GM21447 (cell line): ENCODE data around the gene ONECUT3.
"Not testable (repeated sequence)": the region's sequence is repeated elsewhere in the genome, so short reads cannot be mapped to it uniquely, and the experiment has no call there.

Experiments used
- ATAC-seq: cut with Tn5 transposase; IDR thresholded peaks from one replicate; pipeline ENCODE4 v1.9.1; 2021; ENCODE audit not compliant: unreplicated experiment

The ONECUT3 gene

GRCh38 chr19:1752757-1753728 lies at the start of gene ONECUT3:
Gene ONECUT3 (plus strand): TSS chr19:1753506. CDS start chr19:1753663, 157 bp downstream.
- no peak for ATAC-seq

DNA sequence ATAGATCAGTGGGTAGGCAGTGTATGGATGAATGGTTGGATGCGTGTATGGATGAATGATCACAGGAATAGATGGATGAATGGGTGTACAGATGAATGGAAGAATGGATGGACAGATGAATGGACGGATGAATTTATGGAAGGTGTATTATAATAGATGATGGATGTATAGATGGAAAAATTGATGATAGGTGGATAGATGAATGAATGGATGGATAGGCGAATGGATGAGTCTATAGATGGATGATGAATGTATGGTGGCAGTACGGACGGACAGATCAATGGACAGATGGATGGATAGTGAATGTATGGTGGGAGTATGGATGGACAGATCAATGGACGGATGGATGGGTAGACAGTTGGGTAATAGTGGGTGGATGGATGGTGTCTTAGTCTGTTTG lies 49.0 kb upstream of the ONECUT3 start:
- ATAC-seq, result no peak

DNA sequence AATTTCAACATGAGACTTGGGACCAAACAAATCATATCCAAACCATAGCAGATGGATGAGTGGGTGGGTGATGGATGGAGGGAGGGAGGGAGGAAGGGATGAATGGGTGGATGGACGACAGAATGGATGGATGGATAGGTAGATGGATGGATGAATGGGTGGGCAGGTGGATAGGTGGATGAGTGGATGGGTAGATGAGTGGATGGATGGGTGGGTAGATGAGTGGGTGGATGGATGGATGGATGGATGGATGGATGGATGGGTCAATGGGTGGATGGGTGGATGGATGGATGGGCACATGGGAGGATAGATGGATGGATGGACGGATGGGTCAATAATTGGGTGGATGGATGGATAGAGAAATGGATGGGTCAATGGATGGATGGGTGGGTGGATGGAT lies 47.9 kb upstream of the ONECUT3 start:
- no peak for ATAC-seq

DNA sequence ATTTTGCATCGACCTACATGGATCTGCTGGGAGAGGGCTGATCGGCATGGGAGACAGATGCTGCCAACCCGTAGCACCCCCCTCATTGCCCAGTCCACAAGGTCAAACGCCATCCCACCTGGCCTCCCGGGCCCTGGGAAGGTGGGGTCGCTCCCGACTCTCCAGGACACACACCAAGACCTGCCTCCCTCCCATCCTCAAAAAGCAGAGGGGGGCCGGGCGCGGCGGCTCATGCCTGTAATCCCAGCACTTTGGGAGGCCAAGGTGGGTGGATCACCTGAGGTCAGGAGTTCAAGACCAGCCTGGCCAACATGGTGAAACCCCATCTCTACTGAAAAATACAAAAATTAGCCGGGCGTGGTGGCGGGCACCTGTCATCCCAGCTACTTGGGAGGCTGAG lies 46.7 kb upstream of the ONECUT3 start:
- not testable (repeated sequence) for ATAC-seq

GRCh38 chr19:1707240-1707639 lies 46.1 kb upstream of the ONECUT3 start:
- no peak for ATAC-seq

GRCh38 chr19:1713170-1713569 lies 40.1 kb upstream of the ONECUT3 start:
- ATAC-seq, result no peak

GRCh38 chr19:1715540-1715939 lies 37.8 kb upstream of the ONECUT3 start:
- no peak for ATAC-seq

DNA sequence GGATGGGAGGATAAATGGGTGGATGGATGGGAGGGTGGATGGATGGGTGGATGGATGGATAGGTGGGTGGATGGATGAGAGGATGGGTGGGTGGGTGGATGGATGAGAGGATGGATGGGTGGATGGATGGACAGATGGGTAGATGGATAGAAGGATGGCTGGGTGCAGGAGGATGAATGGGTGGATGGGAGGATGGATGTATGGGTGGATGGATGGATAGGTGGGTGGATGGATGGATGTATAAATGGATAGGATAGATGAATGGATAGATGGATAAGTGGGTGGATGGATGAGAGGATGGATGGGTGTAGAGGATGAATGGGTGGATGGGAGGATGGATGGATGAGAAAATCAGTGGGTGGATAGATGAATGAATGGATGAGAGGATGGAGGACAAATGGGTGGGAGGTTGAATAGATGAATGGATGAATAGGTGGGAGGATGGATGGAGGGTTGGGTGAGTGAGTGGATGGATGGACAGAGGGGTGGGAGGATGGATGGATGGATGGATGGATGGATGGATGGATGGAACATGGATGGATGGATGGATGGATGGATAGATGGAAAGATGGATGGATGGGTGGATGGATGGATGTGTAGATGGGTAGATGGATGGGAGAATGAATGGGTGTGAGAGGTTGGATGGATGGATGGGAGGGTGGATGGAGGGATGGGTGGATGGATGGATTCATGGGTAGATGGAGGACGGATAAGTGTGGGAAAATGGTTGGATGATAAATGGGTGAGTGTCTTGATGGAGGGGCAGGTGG lies 35.9 kb upstream of the ONECUT3 start:
- no peak for ATAC-seq

GRCh38 chr19:1717970-1718264 lies 35.4 kb upstream of the ONECUT3 start:
- no peak for ATAC-seq

- ATAC-seq, result no peak
These were observed 34.6 kb upstream of the ONECUT3 start for GRCh38 chr19:1718420-1719291.

DNA sequence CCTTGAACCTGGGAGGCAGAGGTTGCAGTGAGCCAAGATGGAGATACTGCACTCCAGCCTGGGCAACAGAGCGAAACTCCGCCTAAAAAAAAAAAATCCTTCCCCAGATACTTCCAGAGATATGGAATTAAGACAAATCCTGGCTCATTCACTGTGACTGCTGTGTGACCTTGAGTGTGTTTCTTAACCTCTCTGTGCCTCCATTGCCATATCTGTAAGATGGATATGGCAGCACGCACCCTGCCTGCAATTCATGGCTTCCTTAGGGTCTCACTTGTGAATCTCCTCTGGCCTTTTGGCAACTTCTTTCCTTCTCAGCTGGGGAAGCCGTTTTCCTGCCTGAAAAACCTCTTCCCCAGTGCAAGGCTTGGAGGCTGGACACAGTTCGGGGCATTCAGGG lies 33.8 kb upstream of the ONECUT3 start:
- ATAC-seq, result no peak

DNA sequence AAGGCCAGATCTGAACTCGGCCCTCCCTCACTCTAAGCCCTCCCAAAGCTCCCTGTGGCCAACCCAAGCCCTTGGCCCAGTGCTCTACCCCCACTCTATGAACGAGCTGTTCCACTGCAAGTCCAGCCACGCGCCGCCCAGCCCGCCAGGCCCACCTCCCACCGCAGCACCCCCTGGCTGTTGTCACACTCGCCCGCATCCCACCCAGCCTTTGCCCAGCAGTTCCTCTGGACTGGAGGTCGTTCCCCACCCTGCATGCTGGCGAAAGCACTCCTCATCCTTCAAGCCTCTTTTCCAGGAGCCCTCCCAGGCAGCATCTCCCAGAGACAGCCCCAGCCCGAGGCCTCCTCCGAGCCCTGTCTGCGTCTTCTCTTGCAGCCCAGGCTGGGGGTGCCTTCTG lies 33.1 kb upstream of the ONECUT3 start:
- no peak for ATAC-seq

DNA sequence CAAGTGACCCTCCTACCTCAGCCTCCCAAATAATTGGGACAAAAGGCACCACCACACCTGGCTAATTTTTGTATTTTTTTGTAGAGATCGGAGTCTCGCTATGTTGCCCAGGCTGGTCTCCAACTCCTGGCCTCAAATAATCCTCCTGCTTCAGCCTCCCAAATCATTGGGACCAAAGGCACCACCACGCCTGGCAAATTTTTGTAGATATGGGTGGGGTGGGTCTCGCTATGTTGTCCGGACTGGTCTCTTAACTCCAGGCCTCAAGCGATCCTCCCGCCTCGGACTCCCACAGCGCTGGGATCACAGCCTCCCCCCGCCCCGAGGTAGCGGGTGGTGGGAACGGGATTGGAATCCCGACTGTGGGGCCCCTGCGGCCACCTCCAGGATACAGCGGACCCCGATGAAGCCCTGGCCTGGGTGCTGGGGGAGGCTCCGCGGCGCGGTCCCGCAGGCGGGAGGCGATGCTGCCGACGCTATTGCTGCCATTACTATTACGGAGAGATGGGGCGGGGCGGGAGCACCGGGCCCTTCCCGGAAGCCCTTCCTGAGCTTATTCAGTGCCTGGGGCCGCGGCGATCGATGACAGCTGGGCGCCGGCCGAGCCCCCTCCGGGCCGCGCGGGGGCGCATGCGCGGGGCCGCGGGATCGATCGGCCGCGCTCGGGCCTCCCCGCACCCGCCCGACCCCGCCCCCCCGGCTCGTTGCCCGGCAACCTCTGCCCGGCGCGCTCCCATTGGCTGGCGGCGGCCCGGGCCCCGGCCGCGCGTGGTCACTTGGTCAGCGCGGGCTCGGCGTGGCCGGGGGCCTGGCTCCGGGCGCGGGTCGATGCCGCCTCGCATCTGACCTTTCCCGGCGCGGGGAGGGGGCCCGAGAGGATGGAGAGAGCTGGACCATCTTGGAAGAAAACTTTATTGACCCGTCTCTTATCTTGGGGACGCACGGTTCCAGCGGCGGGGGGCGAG lies 27.9 kb upstream of the ONECUT3 start:
- ATAC-seq, result no peak

DNA sequence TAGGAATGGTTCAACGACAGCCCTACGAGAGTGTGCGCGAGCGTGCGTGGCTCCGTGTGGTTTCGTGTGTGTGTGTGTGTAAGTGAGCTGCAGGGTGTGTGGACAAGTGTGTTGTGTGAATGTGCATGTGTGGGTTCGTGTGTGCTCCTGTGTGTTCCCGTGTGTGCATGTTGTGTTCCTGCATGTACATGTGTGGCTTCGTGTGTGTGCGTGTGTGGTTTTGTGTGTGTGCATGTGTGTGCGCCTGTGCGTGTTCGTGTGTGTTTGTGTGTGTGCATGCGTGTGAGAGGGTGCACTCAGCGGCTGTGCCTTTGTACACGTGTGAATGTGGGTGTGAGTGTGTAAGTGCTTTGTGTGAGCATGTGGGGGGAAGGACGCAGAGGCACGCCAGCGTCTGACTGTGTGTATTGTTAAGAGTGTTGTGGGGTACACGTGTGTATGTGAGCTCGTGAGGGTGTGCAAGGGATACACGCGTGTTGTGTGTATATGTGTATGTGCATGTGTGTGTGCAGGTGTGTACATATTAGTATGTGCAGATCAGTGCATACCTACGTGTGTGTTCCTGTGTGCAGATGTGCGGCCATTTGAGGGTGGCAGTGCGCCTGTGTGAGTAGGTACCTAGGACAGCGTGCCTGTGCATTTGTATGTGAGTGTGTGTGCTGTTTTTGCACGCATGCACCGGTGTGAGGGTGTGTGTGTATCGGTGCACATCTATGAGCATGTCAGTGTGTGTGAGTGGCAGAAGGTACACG lies 24.3 kb upstream of the ONECUT3 start:
- ATAC-seq, result no peak

- no peak for ATAC-seq
These were observed 23.8 kb upstream of the ONECUT3 start for GRCh38 chr19:1729568-1729925.

DNA sequence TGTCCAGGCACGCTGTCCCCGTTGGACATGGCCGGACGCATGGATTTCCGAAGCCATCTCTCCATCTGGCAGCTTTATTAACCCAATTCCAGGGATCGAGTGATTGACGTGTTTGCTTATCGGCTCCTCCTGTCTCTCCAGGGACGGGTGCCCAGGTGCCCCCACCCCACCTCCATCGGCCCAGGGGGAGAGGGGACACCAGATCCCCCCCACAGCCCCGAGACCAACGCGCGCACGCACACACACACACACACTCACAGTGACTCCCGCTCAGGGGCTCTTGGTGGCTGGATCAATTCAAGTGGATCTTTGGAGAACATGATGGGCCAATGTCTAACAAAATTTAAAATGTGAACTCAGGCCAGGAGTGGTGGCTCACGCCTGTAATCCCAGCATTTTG lies 23.1 kb upstream of the ONECUT3 start:
- ATAC-seq, result no peak

- no peak for ATAC-seq
These were observed 18.9 kb upstream of the ONECUT3 start for GRCh38 chr19:1734321-1734966.

DNA sequence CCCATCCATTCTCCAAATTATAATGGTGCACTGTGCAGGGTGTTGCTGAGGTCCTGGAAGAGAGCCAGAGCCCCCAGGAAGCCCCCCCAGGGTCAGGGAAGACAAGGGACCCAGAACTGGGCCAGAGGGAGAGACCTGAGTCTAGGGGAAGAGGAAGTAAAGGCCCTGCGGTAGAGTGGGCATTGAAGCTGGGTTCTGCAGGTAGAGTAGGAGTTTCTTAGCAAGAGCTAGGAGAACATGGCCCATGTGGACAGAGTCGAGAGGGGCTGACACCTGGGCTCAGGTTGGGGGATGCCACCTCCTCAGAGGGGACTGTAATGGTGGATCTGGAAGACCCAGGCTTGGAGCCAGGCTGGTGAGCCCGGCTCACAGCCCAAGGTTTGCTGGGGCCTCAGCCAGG lies 17.0 kb upstream of the ONECUT3 start:
- ATAC-seq, result no peak

- no peak for ATAC-seq
These were observed 16.4 kb upstream of the ONECUT3 start for GRCh38 chr19:1736927-1737326.
